GM21360 (cell line): ENCODE data around the gene CCDC121.
"Not testable (repeated sequence)": the region's sequence is repeated elsewhere in the genome, so short reads cannot be mapped to it uniquely, and the experiment has no call there.

Experiments
- ATAC-seq: cut with Tn5 transposase; IDR thresholded peaks from one replicate; pipeline ENCODE4 v1.9.1; 2021; ENCODE audit warnings: mild to moderate bottlenecking, moderate library complexity; ENCODE audit not compliant: unreplicated experiment

The CCDC121 gene

GRCh38 chr2:27638037-27638637, 9.3 kb upstream of the CCDC121 start:
- ATAC-seq: no peak

GRCh38 chr2:27636766-27637165, 8.0 kb upstream of the CCDC121 start:
- no peak for ATAC-seq

- no peak for ATAC-seq
Observed at GRCh38 chr2:27634291-27634690, 5.5 kb upstream of the CCDC121 start.

GRCh38 chr2:27630257-27630656, 1.4 kb upstream of the CCDC121 start:
- ATAC-seq: not testable (repeated sequence)

GRCh38 chr2:27627963-27628766, 647 bp downstream of the CCDC121 start:
- peak; percentile 21 for ATAC-seq

- not testable (repeated sequence) for ATAC-seq
Observed at GRCh38 chr2:27626921-27627320, 1.9 kb downstream of the CCDC121 start.

GRCh38 chr2:27626323-27626722, 2.5 kb downstream of the CCDC121 start:
- not testable (repeated sequence) for ATAC-seq

- ATAC-seq: no peak
Observed at GRCh38 chr2:27624943-27625342, 3.9 kb downstream of the CCDC121 start.

GRCh38 chr2:27622921-27623384, 5.9 kb downstream of the CCDC121 start:
- no peak for ATAC-seq

- ATAC-seq: no peak
Observed at GRCh38 chr2:27621524-27621923, 7.3 kb downstream of the CCDC121 start.

- no peak for ATAC-seq
Observed at GRCh38 chr2:27615316-27615715, 13.5 kb downstream of the CCDC121 start.

- no peak for ATAC-seq
Observed at GRCh38 chr2:27613985-27614384, 14.8 kb downstream of the CCDC121 start.

GRCh38 chr2:27606611-27607010, 22.2 kb downstream of the CCDC121 start:
- ATAC-seq: no peak

GRCh38 chr2:27596627-27597026, 32.2 kb downstream of the CCDC121 start:
- no peak for ATAC-seq

GRCh38 chr2:27595412-27595811, 33.4 kb downstream of the CCDC121 start:
- not testable (repeated sequence) for ATAC-seq

GRCh38 chr2:27594020-27594703, 34.6 kb downstream of the CCDC121 start:
- not testable (repeated sequence) for ATAC-seq

GRCh38 chr2:27593240-27593639, 35.6 kb downstream of the CCDC121 start:
- ATAC-seq: no peak

- ATAC-seq: no peak
Observed at GRCh38 chr2:27591745-27592144, 37.1 kb downstream of the CCDC121 start.

- ATAC-seq: no peak
Observed at GRCh38 chr2:27588308-27588707, 40.5 kb downstream of the CCDC121 start.

- no peak for ATAC-seq
Observed at GRCh38 chr2:27587025-27587424, 41.8 kb downstream of the CCDC121 start.

- no peak for ATAC-seq
Observed at GRCh38 chr2:27584597-27584996, 44.2 kb downstream of the CCDC121 start.
